ENCODE measurements around the gene ENGASE. TPM values are rescaled to one million over a fixed set of nuclear protein-coding genes. Genes with fewer than 3 reads are reported as not detected.

The ENGASE gene
- total and polyA plus RNA-seq, 9 of the 15 experiments (the other 6 are each of a cell fraction or from before 2014, with no cell fraction given): 0.06 to 45.5 (median 13.9) TPM

GRCh38 chr17:79101111-79101673 lies 26.6 kb downstream of the ENGASE start:
- no TSS peak for BruUV-seq (replicated peaks)
- Histone ChIP-seq H3K9ac (ENCODE audit: insufficient read depth in 1 of 2, low read depth in 2 of 2, low read length in 2 of 2) (no peak overlapping the region; a peak in 1 of 4 replicates), H4K20me1 (replicated peaks; ENCODE audit: control insufficient read depth, insufficient read depth, low read length) (peaks cover 27% of the 10 kb centered on the region), H2AFZ (ENCODE audit: low read depth, low read length) (no peak overlapping the region), H3K27me3 (ENCODE audit: control insufficient read depth in 2 of 2, insufficient read depth in 2 of 2, low read length in 2 of 2) (peaks cover 29 to 80% of the 10 kb centered on the region in 2 experiments; a peak in 4 of 5 replicates), H3K9me1 (ENCODE audit: control insufficient read depth, insufficient read depth, low read length) (no peaks in the 10 kb centered on the region), H3K4me3 (no peak overlapping the region), H3K4me1 (replicated peaks in 1 of 2; ENCODE audit: control insufficient read depth in 2 of 2, insufficient read depth in 2 of 2, low read length in 2 of 2) (peaks cover 0 to 8% of the 10 kb centered on the region in 2 experiments; a peak in 2 of 5 replicates), H3K79me2 (ENCODE audit: control insufficient read depth, insufficient read depth, low read length) (no peaks in the 10 kb centered on the region), H3K27ac (ENCODE audit: extremely low read depth, low read depth, low read length) (no peak overlapping the region), H3K36me3 (ENCODE audit: control insufficient read depth, insufficient read depth, low read length) (no peaks in the 10 kb centered on the region), H3K4me2 (ENCODE audit: insufficient read depth, low read length) (no peak overlapping the region), H3K9me3 (replicated peaks; ENCODE audit: control insufficient read depth, insufficient read depth, low read depth, low read length) (no peaks in the 10 kb centered on the region)
- 2% methylated on average over 10 of the region's 13 CpGs for WGBS (ENCODE audit: insufficient coverage, low coverage, missing lambda C conversion rate)
- TF ChIP-seq E2F3 (CRISPR knock-in tag; IDR thresholded peaks at IDR 0.05) (no peak), ZNF75A (CRISPR knock-in tag; IDR thresholded peaks at IDR 0.05) (no peak), HSF4 (CRISPR knock-in tag; IDR thresholded peaks at IDR 0.05; ENCODE audit: borderline replicate concordance) (no peak)
- CTCF ChIA-PET (ENCODE audit: low intra/inter-chr PET ratio): no interaction called here
- in situ Hi-C loops (cut with MboI) (no loop called here), intact Hi-C loops (cut with micrococcal nuclease) (no loop called here)
- POLR2A ChIA-PET: interaction anchor here (1.0 kb wide), 1 partner anchor 606 kb away, joined by 3 read pairs; no protein-coding TSS in a partner anchor
- DNase-seq (ENCODE audit: extremely low read depth in 1 of 4, low spot score in 3 of 4): no peak
- no peak for ATAC-seq
- no peak for FAIRE-seq

- FAIRE-seq: no peak
- ATAC-seq: no peak
- CTCF ChIA-PET (ENCODE audit: low intra/inter-chr PET ratio): no interaction called here
- POLR2A ChIA-PET: interaction anchor here (0.6 kb wide), 1 partner anchor 17 kb away, joined by 5 read pairs; no protein-coding TSS in a partner anchor
- WGBS (ENCODE audit: insufficient coverage, low coverage, missing lambda C conversion rate): 2% methylated on average over 6 of the region's 7 CpGs
- Histone ChIP-seq H3K4me2 (ENCODE audit: insufficient read depth, low read length) (no peak overlapping the region), H3K36me3 (ENCODE audit: control insufficient read depth, insufficient read depth, low read length) (no peaks in the 10 kb centered on the region), H3K9ac (ENCODE audit: insufficient read depth in 1 of 2, low read depth in 2 of 2, low read length in 2 of 2) (no peak overlapping the region; a peak in 1 of 4 replicates), H3K27me3 (ENCODE audit: control insufficient read depth in 2 of 2, insufficient read depth in 2 of 2, low read length in 2 of 2) (peaks cover 38 to 89% of the 10 kb centered on the region in 2 experiments), H3K9me3 (replicated peaks; ENCODE audit: control insufficient read depth, insufficient read depth, low read depth, low read length) (no peaks in the 10 kb centered on the region), H2AFZ (ENCODE audit: low read depth, low read length) (no peak overlapping the region), H3K27ac (ENCODE audit: extremely low read depth, low read depth, low read length) (no peak overlapping the region), H3K4me1 (replicated peaks in 1 of 2; ENCODE audit: control insufficient read depth in 2 of 2, insufficient read depth in 2 of 2, low read length in 2 of 2) (peaks cover 0 to 12% of the 10 kb centered on the region in 2 experiments; a peak in 2 of 5 replicates), H4K20me1 (replicated peaks; ENCODE audit: control insufficient read depth, insufficient read depth, low read length) (peaks cover 27% of the 10 kb centered on the region), H3K79me2 (ENCODE audit: control insufficient read depth, insufficient read depth, low read length) (no peaks in the 10 kb centered on the region), H3K4me3 (no peak overlapping the region), H3K9me1 (ENCODE audit: control insufficient read depth, insufficient read depth, low read length) (no peaks in the 10 kb centered on the region)
- no peak for DNase-seq (ENCODE audit: extremely low read depth in 1 of 4, low spot score in 3 of 4)
- intact Hi-C loops (cut with micrococcal nuclease): no loop called here
- in situ Hi-C loops (cut with MboI): no loop called here
- BruUV-seq (replicated peaks): no TSS peak
- TF ChIP-seq ZNF23 (CRISPR knock-in tag; IDR thresholded peaks at IDR 0.05) (no peak), E2F3 (CRISPR knock-in tag; IDR thresholded peaks at IDR 0.05) (no peak), KHSRP (IDR thresholded peaks at IDR 0.05) (no peak), ZNF639 (CRISPR knock-in tag; conservative IDR thresholded peaks at IDR 0.05 in 1 of 2, IDR thresholded peaks at IDR 0.05 in 1 of 2) (no peak), FOXO4 (CRISPR knock-in tag; IDR thresholded peaks at IDR 0.05) (no peak), MCM3 (IDR thresholded peaks at IDR 0.05) (no peak), SETDB1 (IDR thresholded peaks at IDR 0.05; ENCODE audit: low read length) (no peak), GTF2A2 (tag; IDR thresholded peaks at IDR 0.05) (no peak), ATF4 (CRISPR knock-in tag; IDR thresholded peaks at IDR 0.05) (no peak), MTA2 (IDR thresholded peaks at IDR 0.05; ENCODE audit: low read depth) (no peak), TCF3 (CRISPR knock-in tag; IDR thresholded peaks at IDR 0.05) (no peak)
These were observed 27.6 kb downstream of the ENGASE start for GRCh38 chr17:79102214-79102613.
